Activated CD4-positive, alpha-beta memory T cell treated with anti-CD3 and anti-CD28 coated beads for 36 hours (primary cell): ENCODE measurements around the gene MIPOL1. TPM values are rescaled to one million over a fixed set of nuclear protein-coding genes. Genes with fewer than 3 reads are reported as not detected.
"Not testable (repeated sequence)": the region's sequence is repeated elsewhere in the genome, so short reads cannot be mapped to it uniquely, and the experiment has no call there.

Experiments used
- CTCF ChIA-PET: fragments of 350-600 bp; sonication (Branson Sonifier 250); formaldehyde crosslinking; loops from one replicate; lab custom pipeline; 2021; ENCODE audit warnings: antibody characterized with exemption, inconsistent platforms; lab: Charles Lee
- POLR2A ChIA-PET: fragments of 350-600 bp; sonication (Branson Sonifier 250); formaldehyde crosslinking; loops from one replicate; lab custom pipeline; 2021; ENCODE audit warnings: antibody characterized with exemption; lab: Charles Lee
- DNase-seq: peaks from one replicate; pipeline ENCODE4 v3.0.0-alpha.2; 2020
- H3K27ac Mint-ChIP-seq: one replicate; pipeline ENCODE4 v1.8.0; 2021; ENCODE audit warnings: mixed read lengths
- H3K27me3 Mint-ChIP-seq: one replicate; pipeline ENCODE4 v1.8.0; 2021; ENCODE audit warnings: mixed read lengths
- H3K36me3 Mint-ChIP-seq: one replicate; pipeline ENCODE4 v1.8.0; 2021; ENCODE audit warnings: mixed read lengths
- H3K4me1 Mint-ChIP-seq: one replicate; pipeline ENCODE4 v1.8.0; 2021; ENCODE audit warnings: low read depth, mixed read lengths
- H3K4me3 Mint-ChIP-seq: one replicate; pipeline ENCODE4 v1.8.0; 2021; ENCODE audit warnings: mild to moderate bottlenecking, mixed read lengths
- H3K9me3 Mint-ChIP-seq: one replicate; pipeline ENCODE4 v1.8.0; 2021; ENCODE audit warnings: mixed read lengths
- intact Hi-C: fragments of 100-400 bp; cut with micrococcal nuclease; formaldehyde crosslinking; loops from one replicate; pipeline ENCODE4 v1.15.1; 2023
- total RNA-seq, 2 experiments: library from RNA; stranded (reverse); gene quantifications; one replicate each; pipeline ENCODE4 v1.2.3, GENCODE V29; 2021

MIPOL1 gene
- total RNA-seq, 2 experiments from 2014 or later, result 0.14 to 0.51 TPM

DNA sequence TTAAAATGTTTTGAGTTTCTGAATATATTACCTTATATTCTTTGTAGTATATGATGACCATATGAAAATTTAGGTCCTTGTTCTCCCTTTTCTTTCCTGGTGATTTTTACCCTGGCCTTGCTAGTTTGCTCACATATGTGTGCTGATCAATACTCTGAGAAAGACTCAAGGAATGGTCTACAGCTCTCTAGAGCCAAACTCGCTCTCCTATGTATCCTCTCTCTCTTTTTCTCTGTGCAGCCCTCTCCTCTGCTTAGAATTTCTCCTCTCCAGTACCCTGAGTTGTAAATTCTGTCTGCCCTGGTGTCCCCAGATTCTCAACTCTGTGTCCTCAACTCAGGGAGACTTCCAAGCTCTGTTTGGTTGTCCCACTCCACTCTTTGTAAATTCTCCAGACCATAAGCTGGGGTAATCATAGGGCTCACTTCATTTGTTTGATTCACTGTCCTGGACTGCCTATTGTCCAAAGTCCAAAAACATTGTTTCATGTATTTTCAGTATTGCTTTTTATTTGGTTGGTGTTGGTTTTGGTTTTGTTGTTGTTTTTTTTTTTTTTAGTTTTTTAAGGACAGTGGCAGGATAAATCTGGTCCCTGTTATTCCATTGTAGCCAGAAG, 356.3 kb downstream of the MIPOL1 start:
- Mint-ChIP-seq H3K36me3 (peaks cover 2% of the 10 kb centered on the region), H3K27me3 (no peaks in the 10 kb centered on the region), H3K4me1 (no peaks in the 10 kb centered on the region), H3K4me3 (no peak overlapping the region), H3K9me3 (peaks cover 22% of the 10 kb centered on the region), H3K27ac (no peak overlapping the region)
- CTCF ChIA-PET, result no interaction called here
- POLR2A ChIA-PET, result no interaction called here
- no peak for DNase-seq
- intact Hi-C loops, result no loop called here

DNA sequence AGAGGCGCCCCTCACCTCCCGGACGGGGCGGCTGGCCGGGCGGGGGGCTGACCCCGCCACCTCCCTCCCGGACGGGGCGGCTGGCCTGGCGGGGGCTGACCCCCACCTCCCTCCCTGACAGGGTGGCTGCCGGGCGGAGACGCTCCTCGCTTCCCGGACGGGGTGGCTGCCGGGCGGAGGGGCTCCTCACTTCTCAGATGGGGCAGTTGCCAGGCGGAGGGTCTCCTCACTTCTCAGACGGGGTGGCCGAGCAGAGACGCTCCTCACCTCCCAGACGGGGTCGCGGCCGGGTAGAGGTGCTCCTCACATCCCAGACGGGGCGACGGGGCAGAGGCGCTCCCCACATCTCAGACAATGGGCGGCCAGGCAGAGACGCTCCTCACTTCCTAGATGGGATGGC, 357.9 kb downstream of the MIPOL1 start:
- DNase-seq, H3K4me1 Mint-ChIP-seq, H3K27ac Mint-ChIP-seq, CTCF ChIA-PET, POLR2A ChIA-PET, intact Hi-C loops, H3K4me3 Mint-ChIP-seq, H3K27me3 Mint-ChIP-seq, H3K36me3 Mint-ChIP-seq: not testable (repeated sequence)
- H3K9me3 Mint-ChIP-seq, result peaks cover 22% of the 10 kb centered on the region

DNA sequence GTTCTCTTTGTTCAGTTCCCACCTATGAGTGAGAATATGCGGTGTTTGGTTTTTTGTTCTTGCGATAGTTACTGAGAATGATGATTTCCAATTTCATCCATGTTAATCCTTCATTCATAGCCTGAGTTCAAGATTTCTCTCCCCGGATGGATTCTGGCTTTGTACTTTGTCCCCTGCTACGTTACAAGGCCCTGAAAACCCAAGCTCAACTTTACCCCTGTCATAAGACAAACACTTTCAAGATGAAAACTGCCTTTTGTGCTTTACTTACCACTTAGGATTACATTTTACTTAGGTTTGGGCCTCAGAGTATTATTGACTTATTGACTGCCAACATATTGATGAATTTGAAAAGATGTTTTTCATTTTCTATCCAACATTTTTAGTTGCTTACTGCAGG, 361.0 kb downstream of the MIPOL1 start:
- ChIA-PET POLR2A (no interaction called here), CTCF (interaction anchor here (1.0 kb wide), 1 partner anchor 315 kb away, joined by 3 read pairs; no protein-coding TSS in a partner anchor)
- no peaks in the 10 kb centered on the region for H3K27me3 Mint-ChIP-seq
- H3K27ac Mint-ChIP-seq, result no peak overlapping the region
- no peak overlapping the region for H3K4me3 Mint-ChIP-seq
- H3K4me1 Mint-ChIP-seq, result no peaks in the 10 kb centered on the region
- H3K36me3 Mint-ChIP-seq, result peaks cover 2% of the 10 kb centered on the region
- no peak for DNase-seq
- intact Hi-C loops, result no loop called here
- peaks cover 13% of the 10 kb centered on the region for H3K9me3 Mint-ChIP-seq

DNA sequence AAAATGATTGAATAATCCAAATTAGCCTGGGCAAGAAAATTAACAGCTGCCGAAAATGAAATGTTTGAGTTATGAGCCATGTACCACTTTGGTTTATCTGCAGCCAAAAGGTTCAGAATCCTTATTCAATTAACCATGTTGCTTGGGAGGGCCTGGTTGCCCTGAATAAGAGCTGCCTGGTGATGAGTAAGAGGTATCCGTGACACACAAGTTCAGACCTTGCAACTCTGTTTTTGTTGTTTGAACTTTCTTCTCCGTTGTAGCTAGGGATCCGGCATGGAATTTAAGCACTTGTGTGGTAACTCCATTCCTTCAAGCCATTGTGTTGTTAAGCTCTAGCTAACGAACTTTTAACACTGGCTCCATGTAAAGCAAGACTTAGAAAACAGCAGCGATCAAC, 361.6 kb downstream of the MIPOL1 start:
- Mint-ChIP-seq H3K9me3 (peaks cover 7% of the 10 kb centered on the region), H3K27me3 (no peaks in the 10 kb centered on the region), H3K27ac (no peak overlapping the region), H3K4me1 (no peaks in the 10 kb centered on the region), H3K36me3 (peaks cover 2% of the 10 kb centered on the region), H3K4me3 (no peak overlapping the region)
- intact Hi-C loops, result no loop called here
- POLR2A ChIA-PET, result no interaction called here
- CTCF ChIA-PET, result interaction anchor here (1.0 kb wide), 1 partner anchor 315 kb away, joined by 3 read pairs; no protein-coding TSS in a partner anchor
- no peak for DNase-seq

DNA sequence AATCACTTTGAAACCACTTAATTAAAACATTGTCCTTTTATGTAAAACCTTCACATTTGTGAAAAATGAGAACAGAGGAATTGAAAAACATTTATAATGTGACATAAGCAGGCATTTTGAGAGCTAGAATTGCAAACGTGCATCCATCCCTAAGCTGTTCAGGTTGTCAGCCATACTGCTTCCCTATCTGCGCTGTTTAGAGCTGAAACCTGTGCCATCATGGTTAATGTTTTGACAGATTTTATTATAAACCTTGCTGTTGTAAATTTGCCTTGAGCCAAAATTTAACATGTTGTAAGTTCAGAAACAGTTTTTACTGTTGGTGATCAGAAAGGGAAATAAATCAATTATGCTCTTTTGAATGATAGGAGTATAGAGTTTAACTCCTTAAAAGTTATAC, 365.5 kb downstream of the MIPOL1 start:
- peaks cover 3% of the 10 kb centered on the region for H3K9me3 Mint-ChIP-seq
- H3K4me3 Mint-ChIP-seq, result no peak overlapping the region
- H3K27ac Mint-ChIP-seq, result no peak overlapping the region
- ChIA-PET CTCF (no interaction called here), POLR2A (no interaction called here)
- peaks cover 1% of the 10 kb centered on the region for H3K27me3 Mint-ChIP-seq
- H3K36me3 Mint-ChIP-seq, result no peaks in the 10 kb centered on the region
- no peaks in the 10 kb centered on the region for H3K4me1 Mint-ChIP-seq
- intact Hi-C loops, result no loop called here
- no peak for DNase-seq

DNA sequence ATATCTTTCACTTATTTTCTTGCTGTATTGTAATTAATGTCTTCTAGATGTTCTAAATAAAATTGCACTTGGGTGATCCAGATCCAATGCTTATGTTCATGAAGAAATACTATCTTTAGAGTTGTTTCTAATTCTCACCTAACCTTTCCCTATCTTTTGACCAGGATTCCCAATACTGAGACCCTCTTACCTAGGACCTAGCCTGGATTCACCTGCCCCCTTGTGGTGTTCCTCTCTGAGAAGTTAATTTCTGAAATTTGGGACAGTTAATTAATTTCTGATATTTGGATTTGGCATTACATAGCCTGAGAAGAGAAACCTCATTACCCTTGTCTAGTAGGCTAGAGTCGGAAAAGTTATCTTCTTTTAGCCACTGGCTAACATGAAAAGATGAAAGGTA, 367.8 kb downstream of the MIPOL1 start:
- intact Hi-C loops, result no loop called here
- H3K36me3 Mint-ChIP-seq, result no peaks in the 10 kb centered on the region
- no peaks in the 10 kb centered on the region for H3K9me3 Mint-ChIP-seq
- no peaks in the 10 kb centered on the region for H3K4me1 Mint-ChIP-seq
- ChIA-PET CTCF (no interaction called here), POLR2A (no interaction called here)
- DNase-seq, result no peak
- H3K27ac Mint-ChIP-seq, result no peak overlapping the region
- H3K27me3 Mint-ChIP-seq, result peaks cover 1% of the 10 kb centered on the region
- no peak overlapping the region for H3K4me3 Mint-ChIP-seq

DNA sequence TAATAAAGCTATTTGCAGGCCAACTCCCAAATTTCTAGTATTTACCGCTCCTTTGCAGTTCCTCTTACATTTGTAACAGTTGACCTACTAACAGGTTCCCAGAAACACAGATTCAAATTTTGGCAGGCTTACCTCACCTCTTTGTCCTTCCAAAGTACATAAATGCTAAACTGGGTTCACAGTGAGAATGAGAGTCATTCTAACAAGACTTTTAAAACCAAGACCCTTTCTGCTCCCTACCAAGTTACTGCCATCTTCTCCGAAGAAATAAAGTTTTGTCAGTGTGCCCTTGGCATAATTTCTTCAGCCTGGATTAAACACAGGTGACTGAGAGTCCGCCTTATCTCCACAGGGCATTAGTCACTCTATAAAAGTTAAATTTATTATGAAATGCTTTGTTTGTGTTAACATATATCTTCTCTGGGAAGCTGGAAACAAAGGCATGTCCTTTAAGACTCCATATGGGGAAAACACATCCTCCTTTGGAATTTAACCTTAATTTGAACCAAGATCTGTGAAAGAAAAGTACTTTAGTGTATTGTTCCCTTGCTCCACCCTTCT, 369.2 kb downstream of the MIPOL1 start:
- Mint-ChIP-seq H3K36me3 (no peaks in the 10 kb centered on the region), H3K4me1 (no peaks in the 10 kb centered on the region), H3K4me3 (no peak overlapping the region), H3K9me3 (no peaks in the 10 kb centered on the region), H3K27ac (no peak overlapping the region), H3K27me3 (peaks cover 1% of the 10 kb centered on the region)
- intact Hi-C loops, result no loop called here
- no peak for DNase-seq
- ChIA-PET POLR2A (no interaction called here), CTCF (no interaction called here)

DNA sequence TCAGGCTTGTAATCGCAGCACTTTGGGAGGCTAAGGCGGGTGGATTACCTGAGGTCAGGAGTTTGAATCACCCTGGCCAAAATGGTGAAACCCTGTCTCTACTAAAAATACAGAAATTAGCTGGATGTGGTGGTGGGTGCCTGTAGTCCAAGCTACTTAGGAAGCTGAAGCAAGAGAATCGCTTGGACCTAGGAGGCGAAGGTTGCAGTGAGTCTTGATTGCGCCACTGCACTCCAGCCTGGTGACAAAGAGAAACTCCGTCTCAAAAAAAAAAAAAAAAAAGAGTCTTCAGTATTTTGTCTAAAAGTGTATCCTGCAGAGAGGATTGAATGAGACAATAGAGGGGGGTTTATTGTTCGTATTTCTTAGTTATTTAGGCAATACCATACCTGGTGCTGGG, 372.0 kb downstream of the MIPOL1 start:
- intact Hi-C loops, result no loop called here
- H3K4me3 Mint-ChIP-seq, result no peak overlapping the region
- no peak for DNase-seq
- POLR2A ChIA-PET, result no interaction called here
- CTCF ChIA-PET, result no interaction called here
- no peaks in the 10 kb centered on the region for H3K4me1 Mint-ChIP-seq
- peaks cover 1% of the 10 kb centered on the region for H3K27me3 Mint-ChIP-seq
- H3K9me3 Mint-ChIP-seq, result no peaks in the 10 kb centered on the region
- no peaks in the 10 kb centered on the region for H3K36me3 Mint-ChIP-seq
- H3K27ac Mint-ChIP-seq, result no peak overlapping the region

DNA sequence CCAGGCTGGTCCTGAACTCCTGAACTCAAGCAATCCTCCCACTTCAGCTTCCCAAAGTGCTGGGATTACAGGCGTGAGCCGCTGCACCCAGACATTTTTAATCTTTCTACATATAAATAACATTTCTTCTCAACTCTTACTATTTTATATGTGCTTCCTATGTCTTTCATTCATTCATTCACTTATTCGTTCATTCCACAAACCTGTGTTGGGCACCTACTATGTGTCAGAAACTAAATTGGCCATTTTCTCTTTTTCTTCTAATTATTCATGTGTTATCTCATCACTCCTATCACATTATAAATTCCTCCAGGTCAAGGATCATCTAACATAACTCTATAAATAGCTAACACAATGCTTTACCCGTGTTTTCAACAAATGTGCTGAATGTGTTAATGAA, 373.7 kb downstream of the MIPOL1 start:
- H3K4me1 Mint-ChIP-seq, result no peaks in the 10 kb centered on the region
- H3K27me3 Mint-ChIP-seq, result no peaks in the 10 kb centered on the region
- no peak overlapping the region for H3K27ac Mint-ChIP-seq
- no peak for DNase-seq
- no peaks in the 10 kb centered on the region for H3K36me3 Mint-ChIP-seq
- intact Hi-C loops, result no loop called here
- POLR2A ChIA-PET, result no interaction called here
- H3K4me3 Mint-ChIP-seq, result no peak overlapping the region
- CTCF ChIA-PET, result no interaction called here
- H3K9me3 Mint-ChIP-seq, result no peaks in the 10 kb centered on the region

DNA sequence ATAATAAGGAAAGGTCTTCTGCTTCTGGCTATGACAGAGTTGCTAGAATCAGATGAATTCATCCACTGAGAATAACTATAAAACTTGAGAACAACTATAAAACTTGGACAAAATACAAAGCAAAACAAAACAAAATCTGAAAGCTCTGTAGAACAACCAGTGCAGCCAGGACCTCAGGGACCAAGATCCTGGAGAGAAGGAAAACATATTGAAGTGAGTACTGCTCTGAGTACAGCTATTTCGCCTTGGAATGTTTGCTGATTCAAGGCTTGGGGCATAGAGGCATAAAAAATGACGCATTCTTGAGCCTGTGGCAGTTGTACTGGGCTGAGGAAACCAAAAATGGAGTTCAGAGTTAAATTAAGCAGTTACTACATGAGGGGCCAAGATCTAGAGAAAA, 375.6 kb downstream of the MIPOL1 start:
- CTCF ChIA-PET, result no interaction called here
- Mint-ChIP-seq H3K36me3 (no peaks in the 10 kb centered on the region), H3K27me3 (no peaks in the 10 kb centered on the region), H3K27ac (no peak overlapping the region), H3K4me1 (no peaks in the 10 kb centered on the region), H3K4me3 (no peak overlapping the region), H3K9me3 (no peaks in the 10 kb centered on the region)
- intact Hi-C loops, result no loop called here
- POLR2A ChIA-PET, result no interaction called here
- DNase-seq, result no peak

DNA sequence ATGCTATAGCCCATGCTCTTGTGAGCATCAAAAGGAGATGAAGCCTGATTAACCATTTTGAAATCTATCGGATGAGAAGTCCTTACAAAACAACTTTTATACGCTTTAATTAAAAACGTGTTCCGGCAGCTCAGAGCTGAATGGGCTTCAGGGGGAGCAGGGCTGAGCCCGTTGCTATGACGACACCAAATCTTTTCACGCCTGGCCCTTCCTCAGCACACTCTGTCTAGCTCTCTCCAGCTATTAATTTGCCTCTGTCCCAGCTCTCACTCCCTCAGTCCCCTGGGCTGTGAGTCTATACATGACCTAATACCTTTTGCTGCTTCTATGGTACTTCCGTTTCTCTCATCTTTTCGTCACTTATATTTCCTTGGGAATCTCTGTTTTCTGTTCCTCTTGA, 381.5 kb downstream of the MIPOL1 start:
- ChIA-PET CTCF (no interaction called here), POLR2A (no interaction called here)
- H3K27ac Mint-ChIP-seq, result no peak overlapping the region
- no peak overlapping the region for H3K4me3 Mint-ChIP-seq
- H3K4me1 Mint-ChIP-seq, result no peaks in the 10 kb centered on the region
- H3K36me3 Mint-ChIP-seq, result no peaks in the 10 kb centered on the region
- intact Hi-C loops, result no loop called here
- peaks cover 11% of the 10 kb centered on the region for H3K27me3 Mint-ChIP-seq
- DNase-seq, result no peak
- no peaks in the 10 kb centered on the region for H3K9me3 Mint-ChIP-seq

DNA sequence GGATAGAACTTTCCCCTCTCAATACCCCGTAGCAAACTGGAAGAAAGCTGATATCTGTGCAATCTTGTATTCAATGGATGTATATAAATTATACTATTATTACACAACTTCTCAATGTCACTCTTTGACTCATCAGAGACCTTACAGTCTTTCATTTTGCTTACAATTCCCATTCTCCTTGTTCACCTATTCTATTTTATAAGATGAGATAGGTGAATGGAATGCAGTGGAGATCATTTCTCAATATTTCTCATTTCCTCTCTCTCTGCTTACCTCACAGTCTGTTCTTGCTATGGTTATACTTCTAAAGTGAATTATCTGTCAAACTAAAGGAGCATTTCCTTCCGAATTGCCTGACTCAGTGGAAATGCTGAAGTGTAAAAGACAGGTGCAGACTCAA, 382.4 kb downstream of the MIPOL1 start:
- Mint-ChIP-seq H3K4me1 (no peaks in the 10 kb centered on the region), H3K27me3 (peaks cover 17% of the 10 kb centered on the region), H3K36me3 (no peaks in the 10 kb centered on the region), H3K9me3 (no peaks in the 10 kb centered on the region), H3K4me3 (no peak overlapping the region), H3K27ac (no peak overlapping the region)
- POLR2A ChIA-PET, result no interaction called here
- CTCF ChIA-PET, result no interaction called here
- intact Hi-C loops, result no loop called here
- no peak for DNase-seq
